WTC11 (cell line): ENCODE results near the gene CFAP20. TPM values are rescaled to one million over a fixed set of nuclear protein-coding genes. Genes with fewer than 3 reads are reported as not detected.

Experiments used
- ATAC-seq: fragments of 200-7000 bp; cut with Tn5 transposase; 2 replicates; pipeline ENCODE4 v1.10.0; 2021; ENCODE audit warnings: mild to moderate bottlenecking, moderate library complexity
- CTCF ChIA-PET: fragments of 300-600 bp; sonication (Branson Sonifier 250); formaldehyde crosslinking; loops from one replicate; lab custom pipeline; 2021; ENCODE audit warnings: antibody characterized with exemption; lab: Charles Lee
- POLR2A ChIA-PET: fragments of 350-600 bp; sonication (Branson Sonifier 250); formaldehyde crosslinking; loops from one replicate; lab custom pipeline; 2021; ENCODE audit warnings: antibody characterized with exemption; lab: Charles Lee
- DNase-seq: peaks from one replicate; pipeline ENCODE4 v3.0.0; 2021; ENCODE audit warnings: low spot score
- H3K27ac Mint-ChIP-seq: 2 replicates; pipeline ENCODE4 v1.8.0; 2021; ENCODE audit warnings: mixed read lengths
- H3K27me3 Mint-ChIP-seq: 2 replicates; pipeline ENCODE4 v1.8.0; 2021; ENCODE audit warnings: low read depth, mild to moderate bottlenecking, moderate library complexity, mixed read lengths
- H3K36me3 Mint-ChIP-seq: 2 replicates; pipeline ENCODE4 v1.8.0; 2021; ENCODE audit warnings: mixed read lengths
- H3K4me1 Mint-ChIP-seq: 2 replicates; pipeline ENCODE4 v1.8.0; 2022; ENCODE audit warnings: mixed read lengths
- H3K4me3 Mint-ChIP-seq: 2 replicates; pipeline ENCODE4 v1.8.0; 2021; ENCODE audit warnings: mild to moderate bottlenecking, moderate library complexity, mixed read lengths
- H3K9me3 Mint-ChIP-seq: 2 replicates; pipeline ENCODE4 v1.8.0; 2021; ENCODE audit warnings: mixed read lengths
- ATF1 ChIP-seq: sonication (generic); formaldehyde crosslinking; IDR thresholded peaks from 2 replicates; pipeline ENCODE4 v1.8.1; 2023; ENCODE audit warnings: mild to moderate bottlenecking, moderate library complexity, missing genetic modification reagents
- FOXP1 ChIP-seq: sonication (generic); formaldehyde crosslinking; IDR thresholded peaks from 2 replicates; pipeline ENCODE4 v1.8.0; 2022; ENCODE audit warnings: missing genetic modification reagents, mild to moderate bottlenecking, moderate library complexity, borderline replicate concordance
- GABPB1 ChIP-seq: sonication (generic); formaldehyde crosslinking; IDR thresholded peaks from 2 replicates; pipeline ENCODE4 v1.8.1; 2023; ENCODE audit warnings: mild to moderate bottlenecking, missing genetic modification reagents
- MXD4 ChIP-seq: fragments of 250-450 bp; sonication (Bioruptor Pico); IDR thresholded peaks from 2 replicates; pipeline ENCODE4 v1.8.0; 2021; ENCODE audit warnings: mild to moderate bottlenecking, moderate library complexity, borderline replicate concordance
- NR1H2 ChIP-seq: sonication (generic); formaldehyde crosslinking; IDR thresholded peaks from 2 replicates; pipeline ENCODE4 v1.9.0; 2021; ENCODE audit warnings: mild to moderate bottlenecking, moderate library complexity, missing genetic modification reagents
- NR3C1 ChIP-seq: sonication (generic); formaldehyde crosslinking; conservative IDR thresholded peaks from 2 replicates; pipeline ENCODE4 v1.8.1; 2023; ENCODE audit warnings: low read depth, mild to moderate bottlenecking, missing genetic modification reagents
- PREB ChIP-seq: sonication (generic); formaldehyde crosslinking; IDR thresholded peaks from 2 replicates; pipeline ENCODE4 v1.8.1; 2022; ENCODE audit warnings: mild to moderate bottlenecking, missing genetic modification reagents, moderate library complexity, borderline replicate concordance
- RORB ChIP-seq: fragments of 250-450 bp; sonication (Bioruptor Pico); IDR thresholded peaks from 2 replicates; pipeline ENCODE4 v1.9.0; 2021; ENCODE audit warnings: mild to moderate bottlenecking
- SMAD4 ChIP-seq: sonication (generic); formaldehyde crosslinking; IDR thresholded peaks from 2 replicates; pipeline ENCODE4 v1.8.0; 2022; ENCODE audit warnings: mild to moderate bottlenecking, missing genetic modification reagents
- TCF7 ChIP-seq: sonication (generic); formaldehyde crosslinking; IDR thresholded peaks from 2 replicates; pipeline ENCODE4 v1.8.0; 2022; ENCODE audit warnings: mild to moderate bottlenecking, low read depth, missing genetic modification reagents, moderate library complexity
- TEAD1 ChIP-seq: sonication (generic); formaldehyde crosslinking; IDR thresholded peaks from 2 replicates; pipeline ENCODE4 v1.8.0; 2022; ENCODE audit warnings: mild to moderate bottlenecking, missing genetic modification reagents
- TEAD4 ChIP-seq: sonication (generic); formaldehyde crosslinking; IDR thresholded peaks from 2 replicates; pipeline ENCODE4 v1.8.0; 2022; ENCODE audit warnings: mild to moderate bottlenecking, missing genetic modification reagents
- ZNF281 ChIP-seq: sonication (generic); formaldehyde crosslinking; IDR thresholded peaks from 2 replicates; pipeline ENCODE4 v1.8.0; 2023; ENCODE audit warnings: mild to moderate bottlenecking, missing genetic modification reagents
- total RNA-seq: library from RNA; stranded (reverse); gene quantifications from 3 replicates; pipeline ENCODE4 v1.2.3, GENCODE V29; 2021
- TF ChIP-seq, protein P1 (sequence below): sonication (generic); formaldehyde crosslinking; IDR thresholded peaks from 2 replicates; pipeline ENCODE4 v1.8.0; 2023; ENCODE audit warnings: missing genetic modification reagents
- TF ChIP-seq, protein P2 (sequence below): sonication (generic); formaldehyde crosslinking; IDR thresholded peaks from 2 replicates; pipeline ENCODE4 v1.8.1; 2023; ENCODE audit warnings: mild to moderate bottlenecking, moderate library complexity, missing genetic modification reagents
- TF ChIP-seq, protein P3 (sequence below): fragments of 250-450 bp; sonication (Bioruptor Pico); IDR thresholded peaks from 2 replicates; pipeline ENCODE4 v1.8.0; 2021; ENCODE audit warnings: mild to moderate bottlenecking
- TF ChIP-seq, protein P4 (sequence below): sonication (generic); formaldehyde crosslinking; IDR thresholded peaks from 2 replicates; pipeline ENCODE4 v1.8.1; 2022; ENCODE audit warnings: low read depth, mild to moderate bottlenecking, moderate library complexity, missing genetic modification reagents, borderline replicate concordance

Gene CFAP20
- total RNA-seq, 1 experiment from 2014 or later = 41.9 TPM

GRCh38 chr16:58128181-58128631 lies 975 bp downstream of the CFAP20 start:
- POLR2A ChIA-PET = interaction anchor here (1.1 to 2.9 kb wide), 3 partner anchors 7 to 101 kb away, joined by 3 to 29 read pairs (median 4); partner anchors contain the start of gene MMP15

GRCh38 chr16:58127634-58128033 lies 1.5 kb downstream of the CFAP20 start:
- Mint-ChIP-seq H3K36me3 (no peaks in the 10 kb centered on the region), H3K27ac (no peak overlapping the region), H3K9me3 (no peaks in the 10 kb centered on the region), H3K4me1 (peaks cover 29% of the 10 kb centered on the region), H3K27me3 (no peaks in the 10 kb centered on the region), H3K4me3 (peak overlapping the region; percentile 87)
- ChIA-PET POLR2A (interaction anchor here (2.9 kb wide), 1 partner anchor 101 kb away, joined by 29 read pairs; the partner anchor contains the start of gene MMP15), CTCF (interaction anchor here (0.6 to 3.3 kb wide), 11 partner anchors 21 to 209 kb away, joined by 3 to 15 read pairs (median 4); partner anchors contain the start of gene MMP15)
- ATAC-seq (no peak), DNase-seq (no peak)
- TF ChIP-seq RORB (CRISPR knock-in tag) (no peak), NR3C1 (no peak), ATF1 (CRISPR knock-in tag) (no peak), ZNF281 (CRISPR knock-in tag) (no peak), FOXP1 (no peak), PREB (CRISPR knock-in tag) (no peak), TCF7 (no peak), GABPB1 (CRISPR knock-in tag) (no peak), TEAD1 (CRISPR knock-in tag) (no peak)
- TF ChIP-seq, protein P1, sequence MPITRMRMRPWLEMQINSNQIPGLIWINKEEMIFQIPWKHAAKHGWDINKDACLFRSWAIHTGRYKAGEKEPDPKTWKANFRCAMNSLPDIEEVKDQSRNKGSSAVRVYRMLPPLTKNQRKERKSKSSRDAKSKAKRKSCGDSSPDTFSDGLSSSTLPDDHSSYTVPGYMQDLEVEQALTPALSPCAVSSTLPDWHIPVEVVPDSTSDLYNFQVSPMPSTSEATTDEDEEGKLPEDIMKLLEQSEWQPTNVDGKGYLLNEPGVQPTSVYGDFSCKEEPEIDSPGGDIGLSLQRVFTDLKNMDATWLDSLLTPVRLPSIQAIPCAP (CRISPR knock-in tag) = no peak
- TF ChIP-seq, protein P2, sequence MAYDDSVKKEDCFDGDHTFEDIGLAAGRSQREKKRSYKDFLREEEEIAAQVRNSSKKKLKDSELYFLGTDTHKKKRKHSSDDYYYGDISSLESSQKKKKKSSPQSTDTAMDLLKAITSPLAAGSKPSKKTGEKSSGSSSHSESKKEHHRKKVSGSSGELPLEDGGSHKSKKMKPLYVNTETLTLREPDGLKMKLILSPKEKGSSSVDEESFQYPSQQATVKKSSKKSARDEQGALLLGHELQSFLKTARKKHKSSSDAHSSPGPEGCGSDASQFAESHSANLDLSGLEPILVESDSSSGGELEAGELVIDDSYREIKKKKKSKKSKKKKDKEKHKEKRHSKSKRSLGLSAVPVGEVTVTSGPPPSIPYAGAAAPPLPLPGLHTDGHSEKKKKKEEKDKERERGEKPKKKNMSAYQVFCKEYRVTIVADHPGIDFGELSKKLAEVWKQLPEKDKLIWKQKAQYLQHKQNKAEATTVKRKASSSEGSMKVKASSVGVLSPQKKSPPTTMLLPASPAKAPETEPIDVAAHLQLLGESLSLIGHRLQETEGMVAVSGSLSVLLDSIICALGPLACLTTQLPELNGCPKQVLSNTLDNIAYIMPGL (CRISPR knock-in tag) = no peak

More at GRCh38 chr16:58128181-58128631, 975 bp downstream of the CFAP20 start:
- no peaks in the 10 kb centered on the region for H3K27me3 Mint-ChIP-seq
- ATAC-seq = no peak
- no peak for DNase-seq
- CTCF ChIA-PET = interaction anchor here (0.6 to 3.3 kb wide), 10 partner anchors 21 to 110 kb away, joined by 3 to 17 read pairs (median 8); partner anchors contain the start of gene MMP15
- TF ChIP-seq TEAD4 (CRISPR knock-in tag) = no peak
- TF ChIP-seq, protein P2 (CRISPR knock-in tag) = no peak
- TF ChIP-seq NR1H2 = no peak
- TF ChIP-seq, protein P3, sequence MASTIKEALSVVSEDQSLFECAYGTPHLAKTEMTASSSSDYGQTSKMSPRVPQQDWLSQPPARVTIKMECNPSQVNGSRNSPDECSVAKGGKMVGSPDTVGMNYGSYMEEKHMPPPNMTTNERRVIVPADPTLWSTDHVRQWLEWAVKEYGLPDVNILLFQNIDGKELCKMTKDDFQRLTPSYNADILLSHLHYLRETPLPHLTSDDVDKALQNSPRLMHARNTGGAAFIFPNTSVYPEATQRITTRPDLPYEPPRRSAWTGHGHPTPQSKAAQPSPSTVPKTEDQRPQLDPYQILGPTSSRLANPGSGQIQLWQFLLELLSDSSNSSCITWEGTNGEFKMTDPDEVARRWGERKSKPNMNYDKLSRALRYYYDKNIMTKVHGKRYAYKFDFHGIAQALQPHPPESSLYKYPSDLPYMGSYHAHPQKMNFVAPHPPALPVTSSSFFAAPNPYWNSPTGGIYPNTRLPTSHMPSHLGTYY (CRISPR knock-in tag) = no peak
- TF ChIP-seq GABPB1 (CRISPR knock-in tag) = no peak
- TF ChIP-seq, protein P4, sequence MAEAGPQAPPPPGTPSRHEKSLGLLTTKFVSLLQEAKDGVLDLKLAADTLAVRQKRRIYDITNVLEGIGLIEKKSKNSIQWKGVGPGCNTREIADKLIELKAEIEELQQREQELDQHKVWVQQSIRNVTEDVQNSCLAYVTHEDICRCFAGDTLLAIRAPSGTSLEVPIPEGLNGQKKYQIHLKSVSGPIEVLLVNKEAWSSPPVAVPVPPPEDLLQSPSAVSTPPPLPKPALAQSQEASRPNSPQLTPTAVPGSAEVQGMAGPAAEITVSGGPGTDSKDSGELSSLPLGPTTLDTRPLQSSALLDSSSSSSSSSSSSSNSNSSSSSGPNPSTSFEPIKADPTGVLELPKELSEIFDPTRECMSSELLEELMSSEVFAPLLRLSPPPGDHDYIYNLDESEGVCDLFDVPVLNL (CRISPR knock-in tag) = no peak
- no peak for TF ChIP-seq MXD4 (CRISPR knock-in tag)
- TF ChIP-seq SMAD4 (CRISPR knock-in tag) = no peak
- peak overlapping the region; percentile 87 for H3K4me3 Mint-ChIP-seq
- peaks cover 29% of the 10 kb centered on the region for H3K4me1 Mint-ChIP-seq
- no peaks in the 10 kb centered on the region for H3K36me3 Mint-ChIP-seq
- no peaks in the 10 kb centered on the region for H3K9me3 Mint-ChIP-seq
- H3K27ac Mint-ChIP-seq = peak overlapping the region; percentile 63; the same call in 1 of the 2 replicates
